Fibroblast of villous mesenchyme (primary cell): ENCODE measurements around the gene VPS45. TPM values are rescaled to one million over a fixed set of nuclear protein-coding genes. Genes with fewer than 3 reads are reported as not detected.
"Not testable (repeated sequence)": the region's sequence is repeated elsewhere in the genome, so short reads cannot be mapped to it uniquely, and the experiment has no call there.

ENCODE experiments used
- DNase-seq: peaks from one replicate; pipeline ENCODE4 v3.0.0-alpha.2; 2010; ENCODE audit warnings: low read depth
- H3K4me3 ChIP-seq: 2 replicates; pipeline ENCODE4 v1.5.1; 2011; ENCODE audit warnings: low read depth, mild to moderate bottlenecking, low read length
- total RNA-seq: library from RNA; depleted of rRNA; stranded (reverse); fragments of >200 nt; gene quantifications from 2 replicates; pipeline ENCODE4 v1.2.3, GENCODE V29; 2012
- TF ChIP-seq, protein P1 (sequence below): IDR thresholded peaks from 2 replicates; pipeline ENCODE4 v1.5.1; 2012; ENCODE audit warnings: low read depth, mild to moderate bottlenecking, low read length; ENCODE audit not compliant: insufficient read depth

The VPS45 gene
- total RNA-seq, 1 donor: 57.9 TPM

DNA sequence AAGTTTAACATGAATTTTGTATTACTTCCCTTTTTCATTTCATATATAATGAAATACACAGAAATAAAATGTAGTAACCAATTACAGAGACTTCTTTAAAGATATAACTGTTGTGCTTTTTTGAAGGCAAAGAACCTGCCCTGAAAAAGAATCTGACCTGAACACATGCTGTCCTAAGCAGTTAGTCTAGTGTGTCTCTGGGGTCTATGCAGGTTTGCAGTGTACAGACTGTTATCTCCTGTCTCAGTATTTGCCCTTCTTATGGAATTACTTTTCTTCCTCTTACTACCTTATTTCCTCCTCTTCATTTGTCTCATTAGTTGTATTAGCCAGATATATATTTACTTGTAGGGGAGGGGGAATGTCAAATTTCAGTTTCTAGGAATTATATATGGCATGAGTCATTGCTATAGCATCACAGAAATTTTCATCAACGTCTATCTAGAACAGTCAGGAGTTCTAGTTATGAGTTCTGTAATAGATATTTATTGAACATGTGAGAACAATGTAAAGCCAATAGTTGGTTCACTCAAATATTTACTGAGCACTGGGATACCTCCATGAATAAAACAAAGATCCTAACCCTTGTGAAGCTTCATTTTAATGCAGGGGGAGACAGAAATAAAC lies 53.8 kb downstream of the VPS45 start:
- TF ChIP-seq, protein P1, sequence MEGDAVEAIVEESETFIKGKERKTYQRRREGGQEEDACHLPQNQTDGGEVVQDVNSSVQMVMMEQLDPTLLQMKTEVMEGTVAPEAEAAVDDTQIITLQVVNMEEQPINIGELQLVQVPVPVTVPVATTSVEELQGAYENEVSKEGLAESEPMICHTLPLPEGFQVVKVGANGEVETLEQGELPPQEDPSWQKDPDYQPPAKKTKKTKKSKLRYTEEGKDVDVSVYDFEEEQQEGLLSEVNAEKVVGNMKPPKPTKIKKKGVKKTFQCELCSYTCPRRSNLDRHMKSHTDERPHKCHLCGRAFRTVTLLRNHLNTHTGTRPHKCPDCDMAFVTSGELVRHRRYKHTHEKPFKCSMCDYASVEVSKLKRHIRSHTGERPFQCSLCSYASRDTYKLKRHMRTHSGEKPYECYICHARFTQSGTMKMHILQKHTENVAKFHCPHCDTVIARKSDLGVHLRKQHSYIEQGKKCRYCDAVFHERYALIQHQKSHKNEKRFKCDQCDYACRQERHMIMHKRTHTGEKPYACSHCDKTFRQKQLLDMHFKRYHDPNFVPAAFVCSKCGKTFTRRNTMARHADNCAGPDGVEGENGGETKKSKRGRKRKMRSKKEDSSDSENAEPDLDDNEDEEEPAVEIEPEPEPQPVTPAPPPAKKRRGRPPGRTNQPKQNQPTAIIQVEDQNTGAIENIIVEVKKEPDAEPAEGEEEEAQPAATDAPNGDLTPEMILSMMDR: no peak
- DNase-seq: peak; percentile 8
- H3K4me3 ChIP-seq: no peak overlapping the region

DNA sequence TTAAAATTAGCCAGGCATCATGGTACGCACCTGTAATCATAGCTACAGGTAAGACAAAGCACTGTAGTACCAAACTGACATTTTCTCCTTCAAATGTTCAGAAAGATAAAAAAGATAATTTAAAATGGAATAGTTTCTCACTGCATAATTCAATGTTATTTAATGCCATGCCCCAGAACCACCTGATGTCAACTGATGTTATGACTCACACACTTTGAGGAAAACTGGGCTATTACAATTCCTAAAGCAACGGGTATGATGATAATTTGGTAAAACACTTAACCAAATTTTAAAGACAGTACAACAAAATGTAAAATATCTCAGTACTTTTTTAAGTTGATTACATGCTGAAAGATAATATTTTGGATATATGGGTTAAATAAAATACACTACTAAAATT lies 59.2 kb downstream of the VPS45 start:
- H3K4me3 ChIP-seq: no peak overlapping the region
- no peak for DNase-seq
- TF ChIP-seq, protein P1: no peak

DNA sequence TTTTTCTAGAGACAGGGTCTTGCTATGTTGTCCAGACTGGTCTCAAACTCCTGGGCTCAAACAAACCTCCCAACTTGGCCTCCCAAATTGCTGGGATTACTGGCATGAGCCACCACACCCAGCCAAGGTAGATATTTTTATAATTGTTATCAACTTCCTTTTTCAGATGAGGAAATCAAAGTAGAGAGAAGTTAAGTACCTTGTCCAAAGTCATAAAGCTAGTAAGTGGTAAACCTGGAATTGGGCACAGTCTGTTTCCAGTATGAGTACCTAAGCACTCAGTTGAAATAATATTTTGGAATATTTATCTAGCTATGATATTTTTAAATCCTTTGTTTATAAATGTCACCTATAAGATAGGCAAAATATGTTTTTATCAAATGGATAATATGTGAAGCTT lies 59.9 kb downstream of the VPS45 start:
- no peak overlapping the region for H3K4me3 ChIP-seq
- no peak for DNase-seq
- TF ChIP-seq, protein P1: no peak

DNA sequence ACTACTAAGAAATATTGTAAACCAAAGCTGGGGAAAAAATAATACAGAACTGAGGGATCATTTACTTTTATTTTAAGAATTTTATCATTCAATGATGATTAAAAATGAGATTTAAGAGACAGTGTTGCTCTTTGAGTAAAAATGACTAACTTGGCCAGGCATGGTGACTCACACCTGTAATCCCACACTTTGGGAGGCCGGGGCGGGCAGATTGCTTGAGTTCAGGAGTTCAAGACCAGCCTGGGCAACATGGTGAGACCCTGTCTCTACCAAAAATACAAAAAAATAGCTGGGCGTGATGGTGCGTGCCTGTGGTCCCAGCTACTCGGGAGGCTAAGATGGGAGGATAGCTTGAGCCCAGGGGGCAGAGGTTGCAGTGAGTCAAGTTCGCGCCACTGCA lies 60.3 kb downstream of the VPS45 start:
- TF ChIP-seq, protein P1: no peak
- DNase-seq: no peak

DNA sequence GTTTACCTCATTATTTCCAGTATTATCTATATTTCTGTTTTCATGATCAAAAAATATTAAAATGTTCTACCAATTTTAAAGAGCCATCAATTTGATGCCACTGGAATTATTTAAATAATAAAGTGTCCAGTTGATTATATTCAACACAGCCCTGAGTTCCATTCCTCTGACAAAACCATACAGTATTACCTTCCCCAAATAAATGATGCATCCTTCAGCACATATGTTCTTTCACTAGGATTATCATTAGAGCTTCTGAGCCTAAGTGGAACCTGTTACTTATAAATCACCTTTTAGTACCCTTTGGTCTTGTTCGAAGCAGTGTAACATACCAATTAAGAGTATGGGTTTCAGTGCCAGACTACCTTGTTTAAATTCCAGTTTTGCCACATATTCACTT lies 64.8 kb downstream of the VPS45 start:
- DNase-seq: no peak
- TF ChIP-seq, protein P1: no peak
- no peak overlapping the region for H3K4me3 ChIP-seq

More for the DNA sequence above, 60.3 kb downstream of the VPS45 start:
- H3K4me3 ChIP-seq: no peak overlapping the region

DNA sequence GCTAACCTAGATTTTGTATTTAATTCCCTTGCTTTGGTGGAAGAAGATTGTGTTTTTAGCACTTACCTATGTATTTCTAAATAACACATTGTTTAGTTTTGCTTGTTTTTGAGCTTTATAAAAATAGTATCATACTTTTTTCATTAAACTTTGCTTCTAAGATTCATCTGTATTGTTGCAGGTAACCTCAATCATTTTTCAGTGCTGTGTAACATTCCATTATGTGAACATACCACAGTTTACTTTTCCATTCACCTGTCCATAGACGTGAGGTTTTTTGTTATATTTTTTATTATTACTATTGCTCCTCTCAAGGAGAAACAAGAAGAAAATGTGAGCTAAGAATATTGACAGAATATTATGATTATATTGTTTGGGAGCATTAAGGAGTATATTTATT lies 67.0 kb downstream of the VPS45 start:
- TF ChIP-seq, protein P1: no peak
- no peak overlapping the region for H3K4me3 ChIP-seq
- DNase-seq: no peak

DNA sequence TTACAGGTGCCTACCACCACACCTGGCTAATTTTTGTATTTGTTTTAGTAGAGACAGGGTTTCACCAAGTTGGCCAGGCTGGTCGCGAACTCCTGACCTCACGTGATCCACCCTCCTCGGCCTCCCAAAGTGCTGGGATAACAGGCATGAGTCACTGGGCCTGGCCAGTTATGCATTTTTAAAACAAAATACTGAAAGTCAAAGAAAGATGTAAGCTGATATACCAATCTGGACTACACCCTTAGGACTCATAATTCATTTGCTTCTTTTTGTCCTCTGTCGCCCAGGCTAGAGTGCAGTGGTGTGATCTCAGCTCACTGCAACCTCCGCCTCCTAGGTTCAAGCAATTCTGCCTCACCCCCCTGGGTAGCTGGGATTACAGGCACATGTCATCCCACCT lies 67.8 kb downstream of the VPS45 start:
- not testable (repeated sequence) for H3K4me3 ChIP-seq
- peak; percentile 28 for DNase-seq
